Vagina (tissue), 2 donors: ENCODE results near the gene SLC6A15.

Source experiments
- CTCF ChIP-seq, 3 experiments: fragments of 450-650 bp in 2 of 3; fragments of 200-600 bp in 1 of 3; sonication (generic) in 1 of 3; IDR thresholded peaks; one replicate each; pipeline ENCODE4 v1.5.1; 2017 to 2019; ENCODE audit warnings: antibody characterized with exemption in 3 of 3, mild to moderate bottlenecking in 2 of 3, moderate library complexity in 2 of 3
- POLR2A ChIP-seq, 2 donors: fragments of 450-650 bp; IDR thresholded peaks; one replicate each; pipeline ENCODE4 v1.6.1; 2017; ENCODE audit warnings: antibody characterized with exemption in 2 of 2, mild to moderate bottlenecking in 2 of 2, moderate library complexity in 2 of 2

- no peak for TF ChIP-seq CTCF (IDR thresholded peaks at IDR 0.05)
- TF ChIP-seq POLR2A (IDR thresholded peaks at IDR 0.05) = no peak
Measured at GRCh38 chr12:84922693-84923092, 10.1 kb upstream of the SLC6A15 start.
